ENCODE measurements around the gene MYO1B.

The MYO1B gene

DNA sequence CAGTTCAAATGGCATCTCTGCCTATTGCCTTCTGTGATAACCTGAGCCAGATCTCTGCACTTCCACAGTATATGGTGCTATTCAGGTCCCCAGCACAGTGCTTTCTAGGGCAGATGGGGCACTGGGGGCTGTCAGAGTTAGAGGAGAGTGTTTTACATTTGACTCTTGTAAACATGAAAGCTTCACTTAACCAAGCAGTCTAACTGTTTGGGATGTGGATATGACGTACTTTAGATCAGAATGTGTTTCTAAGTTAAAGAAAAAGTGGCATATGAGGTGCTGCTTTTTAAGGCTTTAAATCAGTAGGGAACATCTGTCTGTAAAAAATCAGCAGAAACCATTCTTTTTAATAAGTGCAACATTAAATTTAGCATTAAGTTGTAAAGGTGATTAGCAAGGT, 75.7 kb downstream of the MYO1B start:
- DNase-seq (ENCODE audit: low spot score) = no peak
- TF ChIP-seq, protein P1, sequence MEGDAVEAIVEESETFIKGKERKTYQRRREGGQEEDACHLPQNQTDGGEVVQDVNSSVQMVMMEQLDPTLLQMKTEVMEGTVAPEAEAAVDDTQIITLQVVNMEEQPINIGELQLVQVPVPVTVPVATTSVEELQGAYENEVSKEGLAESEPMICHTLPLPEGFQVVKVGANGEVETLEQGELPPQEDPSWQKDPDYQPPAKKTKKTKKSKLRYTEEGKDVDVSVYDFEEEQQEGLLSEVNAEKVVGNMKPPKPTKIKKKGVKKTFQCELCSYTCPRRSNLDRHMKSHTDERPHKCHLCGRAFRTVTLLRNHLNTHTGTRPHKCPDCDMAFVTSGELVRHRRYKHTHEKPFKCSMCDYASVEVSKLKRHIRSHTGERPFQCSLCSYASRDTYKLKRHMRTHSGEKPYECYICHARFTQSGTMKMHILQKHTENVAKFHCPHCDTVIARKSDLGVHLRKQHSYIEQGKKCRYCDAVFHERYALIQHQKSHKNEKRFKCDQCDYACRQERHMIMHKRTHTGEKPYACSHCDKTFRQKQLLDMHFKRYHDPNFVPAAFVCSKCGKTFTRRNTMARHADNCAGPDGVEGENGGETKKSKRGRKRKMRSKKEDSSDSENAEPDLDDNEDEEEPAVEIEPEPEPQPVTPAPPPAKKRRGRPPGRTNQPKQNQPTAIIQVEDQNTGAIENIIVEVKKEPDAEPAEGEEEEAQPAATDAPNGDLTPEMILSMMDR (IDR thresholded peaks at IDR 0.05; ENCODE audit: extremely low read depth, missing control alignments) = no peak

DNA sequence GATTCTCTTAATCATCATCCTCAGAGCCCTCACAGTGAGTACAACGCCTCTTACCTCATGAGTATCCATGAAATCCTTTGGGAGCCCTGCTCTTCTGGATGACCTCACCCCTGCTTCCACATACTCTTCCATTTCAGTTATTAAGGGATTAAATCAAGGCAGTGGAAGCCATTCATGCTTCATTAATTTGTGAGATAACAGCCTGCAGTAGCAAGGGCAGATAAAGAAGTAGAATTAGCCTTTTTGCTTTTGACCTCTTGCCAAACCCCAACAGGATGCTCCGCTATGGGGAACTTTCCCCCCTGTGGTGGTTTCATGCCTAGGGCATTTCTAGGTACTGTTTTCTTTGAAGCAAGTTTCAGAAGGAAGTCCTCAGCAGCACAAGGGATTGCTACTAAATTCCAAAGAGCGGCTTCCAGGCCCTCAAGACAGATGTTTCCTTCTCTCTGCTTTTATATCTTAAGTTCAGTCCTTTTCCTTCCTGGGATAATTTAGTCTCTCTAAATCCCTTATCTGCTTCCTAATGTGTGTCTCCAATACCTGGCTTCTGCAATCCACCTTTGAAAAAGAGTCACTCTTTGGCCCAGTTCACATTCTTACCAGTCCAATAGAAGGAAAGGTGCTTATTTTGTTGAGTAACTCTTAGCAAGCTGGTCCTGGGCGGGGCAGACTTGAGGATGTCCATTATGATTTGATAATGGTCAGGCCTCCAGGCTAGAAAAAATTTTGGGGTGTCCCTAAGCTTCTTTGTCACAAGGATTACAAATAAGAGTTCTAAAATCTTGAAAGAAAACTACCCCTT, 76.9 kb downstream of the MYO1B start:
- DNase-seq (ENCODE audit: low spot score) = no peak

DNA sequence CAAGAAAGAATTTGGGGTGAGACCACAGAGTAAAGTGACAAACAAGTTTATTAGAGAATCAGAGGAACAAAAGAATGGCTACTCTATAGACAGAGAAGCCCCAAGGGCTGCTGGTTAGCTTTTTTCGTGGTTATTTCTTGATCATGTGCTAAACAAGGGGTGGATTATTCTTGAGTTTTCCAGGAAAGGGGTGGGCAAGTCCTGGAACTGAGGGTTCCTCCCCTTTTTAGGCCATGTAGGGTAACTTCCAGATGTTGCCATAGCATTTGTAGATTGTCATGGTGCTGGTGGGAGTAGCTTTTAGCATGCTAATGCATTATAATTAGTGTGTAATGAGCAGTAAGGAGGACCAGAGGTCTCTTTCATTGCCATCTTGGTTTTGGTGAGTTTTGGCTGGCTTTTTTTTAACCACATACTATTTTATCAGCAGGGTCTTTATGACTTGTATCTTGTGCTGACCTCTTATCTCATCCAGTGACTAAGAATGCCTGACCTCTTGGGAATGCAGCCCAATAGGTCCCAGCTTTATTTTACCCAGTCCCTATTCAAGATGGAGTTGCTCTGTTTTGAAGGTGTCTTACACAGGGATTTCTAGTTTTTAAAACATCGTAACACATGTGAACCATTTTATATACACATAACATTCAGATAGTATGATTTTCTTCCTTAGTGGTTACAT, 77.8 kb downstream of the MYO1B start:
- TF ChIP-seq, protein P1 (IDR thresholded peaks at IDR 0.05; ENCODE audit: extremely low read depth, missing control alignments) = no peak
- DNase-seq (ENCODE audit: low spot score) = no peak

More for the DNA sequence above, 76.9 kb downstream of the MYO1B start:
- TF ChIP-seq, protein P1 (IDR thresholded peaks at IDR 0.05; ENCODE audit: extremely low read depth, missing control alignments) = no peak

DNA sequence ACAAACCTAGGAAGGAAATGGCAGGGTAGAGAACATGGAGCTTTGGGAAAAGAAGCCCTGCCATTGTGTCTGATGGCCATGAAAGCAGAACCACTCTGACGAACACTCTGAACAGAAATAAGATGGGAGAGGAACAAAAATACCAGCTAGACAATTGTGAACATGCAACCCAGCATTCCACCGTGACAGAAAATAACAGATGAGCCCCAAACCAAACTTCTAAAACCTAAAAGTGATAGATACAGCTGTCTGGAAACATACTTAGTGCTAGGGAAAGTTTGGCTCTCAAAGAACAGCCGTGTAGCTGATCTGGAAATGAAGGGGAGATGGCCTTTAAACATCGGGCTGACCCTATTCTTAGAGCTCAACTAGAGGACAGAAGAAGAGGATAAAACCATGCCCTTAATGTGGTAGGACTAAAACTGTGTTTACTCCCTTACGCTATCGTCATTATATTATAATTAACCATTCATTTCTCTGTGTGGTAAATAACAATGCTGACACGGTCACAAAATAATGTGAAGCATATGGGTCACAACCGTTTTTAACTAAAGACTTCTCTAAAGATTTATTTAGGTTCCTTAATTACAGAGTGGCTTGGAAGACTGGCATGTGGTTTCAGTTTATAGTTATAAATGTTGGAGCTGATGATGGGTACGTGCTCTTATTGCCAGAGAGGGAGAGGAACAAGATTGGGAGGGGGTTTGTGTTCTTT, 80.6 kb downstream of the MYO1B start:
- DNase-seq (ENCODE audit: low spot score) = no peak
- TF ChIP-seq, protein P1 (IDR thresholded peaks at IDR 0.05; ENCODE audit: extremely low read depth, missing control alignments) = no peak

DNA sequence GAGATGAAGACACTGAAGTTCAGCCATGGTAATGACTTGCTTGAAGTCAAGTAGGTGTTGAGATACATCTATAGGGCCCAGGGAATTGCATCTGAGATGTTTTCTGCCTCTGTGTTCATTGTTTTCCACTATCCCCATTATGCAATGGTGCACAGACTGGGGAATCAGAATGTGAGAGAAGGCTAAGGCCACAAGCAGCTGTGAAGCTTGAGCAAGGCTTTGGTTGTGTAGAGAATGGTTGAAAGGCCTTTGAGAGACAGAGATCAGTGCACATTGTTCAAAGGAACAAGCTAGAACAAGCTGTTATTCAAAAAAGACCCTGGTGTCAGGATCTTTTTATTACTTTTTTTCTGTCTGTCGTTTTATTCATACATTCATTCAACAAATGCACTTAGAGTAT, 82.3 kb downstream of the MYO1B start:
- TF ChIP-seq, protein P1 (IDR thresholded peaks at IDR 0.05; ENCODE audit: extremely low read depth, missing control alignments) = no peak
- DNase-seq (ENCODE audit: low spot score) = no peak

DNA sequence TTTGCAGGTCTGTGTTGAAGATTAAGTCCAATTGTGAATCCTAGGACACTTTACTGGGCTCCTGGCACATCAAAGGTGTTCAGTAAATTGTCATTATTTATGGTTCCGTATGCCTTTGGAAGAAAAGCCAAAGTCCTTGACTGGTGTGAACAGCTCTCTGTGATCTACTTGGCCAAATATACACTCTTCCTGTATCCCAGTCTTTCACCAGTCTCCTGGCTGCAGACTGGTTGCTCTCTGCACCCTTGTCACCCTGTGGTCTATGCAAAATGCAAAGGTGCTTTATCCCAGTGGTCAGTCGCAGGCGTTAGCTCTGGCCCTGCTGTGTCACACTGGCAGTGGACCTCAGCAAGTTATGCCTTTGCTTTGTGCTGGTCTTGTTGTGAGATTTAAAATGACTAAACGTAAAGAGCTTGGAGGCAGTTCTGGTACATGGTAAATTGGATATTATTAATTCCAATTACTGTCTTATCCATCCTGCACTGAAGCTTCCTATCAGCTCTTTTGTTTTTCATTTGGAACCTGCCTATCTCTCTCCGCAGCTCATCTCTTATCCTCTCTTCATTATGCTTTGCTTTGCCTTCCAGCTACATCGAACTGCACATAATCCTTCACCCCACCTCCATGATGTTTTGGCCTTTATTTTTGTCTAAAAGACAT, 83.1 kb downstream of the MYO1B start:
- DNase-seq (ENCODE audit: low spot score) = no peak
- TF ChIP-seq, protein P1 (IDR thresholded peaks at IDR 0.05; ENCODE audit: extremely low read depth, missing control alignments) = no peak
